A549 (cell line): ENCODE measurements around the gene DTD1. TPM values are rescaled to one million over a fixed set of nuclear protein-coding genes. Genes with fewer than 3 reads are reported as not detected.

ENCODE experiments used
- ATAC-seq, 2 experiments: fragments of 200-7000 bp in 1 of 2; fragments of >200 bp in 1 of 2; cut with Nextera tagmentation in 1 of 2; cut with Tn5 transposase in 1 of 2; 3 replicates each; pipeline versions ENCODE4 v1.8.0 to v1.9.1; 2018 to 2020; ENCODE audit warnings: mild to moderate bottlenecking in 1 of 2, moderate library complexity in 1 of 2
- CTCF ChIA-PET: fragments of 300-600 bp; sonication (Branson Sonifier 250); formaldehyde crosslinking; extraction: SDS; loops from one replicate; lab custom pipeline; 2021; ENCODE audit warnings: antibody characterized with exemption, inconsistent platforms; lab: Yijun Ruan, JAX
- POLR2A ChIA-PET: fragments of 350-600 bp; formaldehyde crosslinking; extraction: SDS; loops from one replicate; lab custom pipeline; 2021; ENCODE audit warnings: antibody characterized with exemption, inconsistent platforms; lab: Yijun Ruan, JAX
- DNase-seq, 2 experiments: peaks; one replicate each; pipeline versions ENCODE4 v3.0.0 to v3.0.0-alpha.2; 2011 to 2016; ENCODE audit warnings: low read depth in 1 of 2, low spot score in 1 of 2
- FAIRE-seq: peaks from 2 replicates; lab custom pipeline; 2011; peaks lifted over from hg19 to GRCh38; lab: Jason Lieb, UNC
- H3K27ac ChIP-seq, 2 experiments: fragments of >200 bp; sonication (Bioruptor Twin); formaldehyde crosslinking; 3 replicates each; pipeline ENCODE4 v1.5.1; 2016 to 2017
- H3K4me1 ChIP-seq: fragments of >200 bp; sonication (Bioruptor Twin); formaldehyde crosslinking; 3 replicates; pipeline ENCODE4 v1.6.1; 2016
- H3K4me2 ChIP-seq: fragments of >200 bp; sonication (Bioruptor Twin); formaldehyde crosslinking; 3 replicates; pipeline ENCODE4 v1.6.1; 2016
- H3K4me3 ChIP-seq: fragments of >200 bp; sonication (Bioruptor Twin); formaldehyde crosslinking; 3 replicates; pipeline ENCODE4 v1.5.1; 2016
- H3K9me3 ChIP-seq: fragments of >200 bp; sonication (Bioruptor Twin); formaldehyde crosslinking; 3 replicates; pipeline ENCODE4 v1.6.1; 2016
- CBX8 ChIP-seq: fragments of 200-600 bp; sonication (generic); IDR thresholded peaks from 2 replicates; pipeline ENCODE4 v1.6.1; 2016
- CHD4 ChIP-seq: fragments of 200-600 bp; sonication (generic); IDR thresholded peaks from 2 replicates; pipeline ENCODE4 v1.6.1; 2016; ENCODE audit warnings: antibody characterized with exemption, mild to moderate bottlenecking, borderline replicate concordance
- FOSB ChIP-seq: fragments of 250-450 bp; sonication (Bioruptor Pico); IDR thresholded peaks from 2 replicates; pipeline ENCODE4 v1.5.0; 2020; ENCODE audit warnings: mild to moderate bottlenecking, moderate library complexity
- FOSL2 ChIP-seq, 2 experiments: fragments of 450-650 bp in 1 of 2; fragments of >200 bp in 1 of 2; sonication (Bioruptor Twin) in 1 of 2; formaldehyde crosslinking; IDR thresholded peaks; 2 replicates each; pipeline versions ENCODE4 v1.5.0 to v1.6.1; 2016 to 2020; ENCODE audit warnings: mild to moderate bottlenecking in 1 of 2, moderate library complexity in 1 of 2
- HDAC2 ChIP-seq: fragments of 200-600 bp; sonication (generic); IDR thresholded peaks from 2 replicates; pipeline ENCODE4 v1.6.1; 2016
- HEYL ChIP-seq: fragments of 250-450 bp; sonication (Bioruptor Pico); IDR thresholded peaks from 2 replicates; pipeline ENCODE4 v1.8.0; 2021; ENCODE audit warnings: mild to moderate bottlenecking, moderate library complexity
- HOXA7 ChIP-seq: fragments of 250-450 bp; sonication (Bioruptor Pico); IDR thresholded peaks from 2 replicates; pipeline ENCODE4 v1.5.0; 2020; ENCODE audit warnings: mild to moderate bottlenecking, moderate library complexity
- HOXB13 ChIP-seq: fragments of 250-450 bp; sonication (Bioruptor Pico); IDR thresholded peaks from 2 replicates; pipeline ENCODE4 v1.5.0; 2020; ENCODE audit warnings: low read depth, mild to moderate bottlenecking, moderate library complexity
- HOXB5 ChIP-seq: fragments of 250-450 bp; sonication (Bioruptor Pico); IDR thresholded peaks from 2 replicates; pipeline ENCODE4 v1.5.0; 2020; ENCODE audit warnings: mild to moderate bottlenecking, moderate library complexity
- KDM1A ChIP-seq: fragments of 200-600 bp; sonication (generic); IDR thresholded peaks from 2 replicates; pipeline ENCODE4 v1.6.1; 2016; ENCODE audit warnings: low read depth, mild to moderate bottlenecking
- NFE2L2 ChIP-seq: fragments of 150-350 bp; conservative IDR thresholded peaks from 2 replicates; pipeline ENCODE4 v1.6.1; 2014; ENCODE audit warnings: low read length
- POLR2A ChIP-seq: IDR thresholded peaks from 2 replicates; pipeline ENCODE4 v1.6.1; 2012; ENCODE audit warnings: mild to moderate bottlenecking, low read length
- RAD21 ChIP-seq, 2 experiments: fragments of >200 bp in 1 of 2; sonication (Bioruptor Twin) in 1 of 2; formaldehyde crosslinking in 1 of 2; IDR thresholded peaks in 1 of 2; conservative IDR thresholded peaks in 1 of 2; 2 replicates in 1 of 2; 3 replicates in 1 of 2; pipeline ENCODE4 v1.6.1; 2012 to 2018; ENCODE audit warnings: inconsistent platforms in 1 of 2
- RARB ChIP-seq: fragments of 250-450 bp; sonication (Bioruptor Pico); IDR thresholded peaks from 2 replicates; pipeline ENCODE4 v1.8.0; 2021; ENCODE audit warnings: mild to moderate bottlenecking, moderate library complexity
- RFX5 ChIP-seq: fragments of 450-650 bp; IDR thresholded peaks from 2 replicates; pipeline ENCODE4 v1.7.1; 2014; ENCODE audit warnings: antibody characterized with exemption, mild to moderate bottlenecking, moderate library complexity
- RNF2 ChIP-seq: fragments of 200-600 bp; sonication (generic); IDR thresholded peaks from 2 replicates; pipeline ENCODE4 v1.6.1; 2016; ENCODE audit warnings: low read depth, mild to moderate bottlenecking, antibody characterized with exemption, moderate library complexity, borderline replicate concordance
- SMC3 ChIP-seq: fragments of >200 bp; sonication (Bioruptor Twin); formaldehyde crosslinking; IDR thresholded peaks from 3 replicates; pipeline ENCODE4 v1.6.1; 2018; ENCODE audit warnings: inconsistent platforms
- TFCP2L1 ChIP-seq: fragments of 250-450 bp; sonication (Bioruptor Pico); IDR thresholded peaks from 2 replicates; pipeline ENCODE4 v1.5.0; 2021; ENCODE audit warnings: mild to moderate bottlenecking
- ZC3H11A ChIP-seq: fragments of 450-650 bp; IDR thresholded peaks from 2 replicates; pipeline ENCODE4 v1.6.1; 2014; ENCODE audit warnings: antibody characterized with exemption, mild to moderate bottlenecking
- WGBS: methylation state at CpG from one replicate; pipeline ENCODE4 v1.1.6; 2017; ENCODE audit errors: missing lambda C conversion rate; 5-methylcytosine and 5-hydroxymethylcytosine counted together
- polyA plus RNA-seq, 4 experiments: library from polyadenylated mRNA; depleted of rRNA in 3 of 4; stranded (reverse); fragments of >200 nt; fragmentation: RNase III in 1 of 4; extraction: RNeasy Plus Mini Kit Qiagen cat#74134 plus additional on column Dnase treatment in 1 of 4; gene quantifications; 2 replicates in 3 of 4; 3 replicates in 1 of 4; pipeline ENCODE4 v1.2.3, GENCODE V29; 2011 to 2017
- TF ChIP-seq, protein P1 (sequence below): fragments of >200 bp; sonication (Bioruptor Twin); formaldehyde crosslinking; IDR thresholded peaks from 3 replicates; pipeline ENCODE4 v1.5.1; 2016
- TF ChIP-seq, protein P2 (sequence below): fragments of 200-600 bp; sonication (generic); IDR thresholded peaks from 2 replicates; pipeline ENCODE4 v1.6.1; 2016; ENCODE audit warnings: antibody characterized with exemption, mild to moderate bottlenecking, moderate library complexity
- TF ChIP-seq, protein P3 (sequence below): IDR thresholded peaks from 2 replicates; pipeline ENCODE4 v1.6.1; 2012; ENCODE audit warnings: low read depth, borderline replicate concordance
- TF ChIP-seq, protein P4 (sequence below): IDR thresholded peaks from 2 replicates; pipeline ENCODE4 v1.6.1; 2012

The DTD1 gene
- polyA plus RNA-seq, 2 of the 4 experiments (the other 2 are of a cell fraction), result 72.8 to 99.3 TPM

DNA sequence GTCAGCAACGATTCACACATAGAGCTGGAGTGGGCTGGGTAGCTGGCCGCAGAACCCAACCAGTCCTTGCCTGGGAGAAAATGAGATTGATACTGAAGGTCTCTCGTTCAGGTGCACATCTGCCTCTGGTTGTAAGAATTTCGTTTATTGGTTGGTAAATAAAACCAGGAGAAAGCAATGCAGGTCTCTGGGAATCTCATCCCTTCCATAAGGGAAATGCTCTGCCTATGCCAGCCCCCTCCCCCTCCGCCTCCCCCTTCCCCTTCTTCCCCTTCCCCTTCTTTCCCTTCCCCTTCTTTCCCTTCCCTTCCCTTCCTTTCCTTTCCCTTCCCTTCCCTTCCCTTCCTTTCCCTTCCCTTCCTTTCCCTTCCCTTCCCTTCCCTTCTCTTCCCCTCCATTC is 107.3 kb downstream of the DTD1 start:
- 60% methylated on average over 4 of the region's 5 CpGs for WGBS
- no peak for DNase-seq
- FAIRE-seq, result no peak
- Histone ChIP-seq H3K9me3 (no peaks in the 10 kb centered on the region), H3K4me2 (no peak overlapping the region), H3K4me3 (no peak overlapping the region), H3K27ac (no peak overlapping the region), H3K4me1 (peaks cover 15% of the 10 kb centered on the region)
- ChIA-PET CTCF (no interaction called here), POLR2A (no interaction called here)
- TF ChIP-seq, protein P1, sequence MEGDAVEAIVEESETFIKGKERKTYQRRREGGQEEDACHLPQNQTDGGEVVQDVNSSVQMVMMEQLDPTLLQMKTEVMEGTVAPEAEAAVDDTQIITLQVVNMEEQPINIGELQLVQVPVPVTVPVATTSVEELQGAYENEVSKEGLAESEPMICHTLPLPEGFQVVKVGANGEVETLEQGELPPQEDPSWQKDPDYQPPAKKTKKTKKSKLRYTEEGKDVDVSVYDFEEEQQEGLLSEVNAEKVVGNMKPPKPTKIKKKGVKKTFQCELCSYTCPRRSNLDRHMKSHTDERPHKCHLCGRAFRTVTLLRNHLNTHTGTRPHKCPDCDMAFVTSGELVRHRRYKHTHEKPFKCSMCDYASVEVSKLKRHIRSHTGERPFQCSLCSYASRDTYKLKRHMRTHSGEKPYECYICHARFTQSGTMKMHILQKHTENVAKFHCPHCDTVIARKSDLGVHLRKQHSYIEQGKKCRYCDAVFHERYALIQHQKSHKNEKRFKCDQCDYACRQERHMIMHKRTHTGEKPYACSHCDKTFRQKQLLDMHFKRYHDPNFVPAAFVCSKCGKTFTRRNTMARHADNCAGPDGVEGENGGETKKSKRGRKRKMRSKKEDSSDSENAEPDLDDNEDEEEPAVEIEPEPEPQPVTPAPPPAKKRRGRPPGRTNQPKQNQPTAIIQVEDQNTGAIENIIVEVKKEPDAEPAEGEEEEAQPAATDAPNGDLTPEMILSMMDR, result no peak
- TF ChIP-seq RFX5 (no peak), RAD21 (conservative IDR thresholded peaks at IDR 0.05 in 1 of 2, IDR thresholded peaks at IDR 0.05 in 1 of 2) (no peak), CBX8 (no peak), RARB (no peak), NFE2L2 (no peak), FOSB (CRISPR knock-in tag) (no peak), HEYL (CRISPR knock-in tag) (no peak), ZC3H11A (no peak), HOXB13 (CRISPR knock-in tag) (no peak), HOXA7 (no peak), KDM1A (no peak), SMC3 (no peak), POLR2A (no peak), RNF2 (no peak), FOSL2 (IDR thresholded peaks at IDR 0.05) (no peak), FOSL2 (CRISPR knock-in tag; IDR thresholded peaks at IDR 0.05) (no peak), HDAC2 (no peak), CHD4 (no peak)
- TF ChIP-seq, protein P2, sequence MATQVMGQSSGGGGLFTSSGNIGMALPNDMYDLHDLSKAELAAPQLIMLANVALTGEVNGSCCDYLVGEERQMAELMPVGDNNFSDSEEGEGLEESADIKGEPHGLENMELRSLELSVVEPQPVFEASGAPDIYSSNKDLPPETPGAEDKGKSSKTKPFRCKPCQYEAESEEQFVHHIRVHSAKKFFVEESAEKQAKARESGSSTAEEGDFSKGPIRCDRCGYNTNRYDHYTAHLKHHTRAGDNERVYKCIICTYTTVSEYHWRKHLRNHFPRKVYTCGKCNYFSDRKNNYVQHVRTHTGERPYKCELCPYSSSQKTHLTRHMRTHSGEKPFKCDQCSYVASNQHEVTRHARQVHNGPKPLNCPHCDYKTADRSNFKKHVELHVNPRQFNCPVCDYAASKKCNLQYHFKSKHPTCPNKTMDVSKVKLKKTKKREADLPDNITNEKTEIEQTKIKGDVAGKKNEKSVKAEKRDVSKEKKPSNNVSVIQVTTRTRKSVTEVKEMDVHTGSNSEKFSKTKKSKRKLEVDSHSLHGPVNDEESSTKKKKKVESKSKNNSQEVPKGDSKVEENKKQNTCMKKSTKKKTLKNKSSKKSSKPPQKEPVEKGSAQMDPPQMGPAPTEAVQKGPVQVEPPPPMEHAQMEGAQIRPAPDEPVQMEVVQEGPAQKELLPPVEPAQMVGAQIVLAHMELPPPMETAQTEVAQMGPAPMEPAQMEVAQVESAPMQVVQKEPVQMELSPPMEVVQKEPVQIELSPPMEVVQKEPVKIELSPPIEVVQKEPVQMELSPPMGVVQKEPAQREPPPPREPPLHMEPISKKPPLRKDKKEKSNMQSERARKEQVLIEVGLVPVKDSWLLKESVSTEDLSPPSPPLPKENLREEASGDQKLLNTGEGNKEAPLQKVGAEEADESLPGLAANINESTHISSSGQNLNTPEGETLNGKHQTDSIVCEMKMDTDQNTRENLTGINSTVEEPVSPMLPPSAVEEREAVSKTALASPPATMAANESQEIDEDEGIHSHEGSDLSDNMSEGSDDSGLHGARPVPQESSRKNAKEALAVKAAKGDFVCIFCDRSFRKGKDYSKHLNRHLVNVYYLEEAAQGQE, result no peak
- TF ChIP-seq, protein P3, sequence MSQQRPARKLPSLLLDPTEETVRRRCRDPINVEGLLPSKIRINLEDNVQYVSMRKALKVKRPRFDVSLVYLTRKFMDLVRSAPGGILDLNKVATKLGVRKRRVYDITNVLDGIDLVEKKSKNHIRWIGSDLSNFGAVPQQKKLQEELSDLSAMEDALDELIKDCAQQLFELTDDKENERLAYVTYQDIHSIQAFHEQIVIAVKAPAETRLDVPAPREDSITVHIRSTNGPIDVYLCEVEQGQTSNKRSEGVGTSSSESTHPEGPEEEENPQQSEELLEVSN, result no peak
- no peak for ATAC-seq

DNA sequence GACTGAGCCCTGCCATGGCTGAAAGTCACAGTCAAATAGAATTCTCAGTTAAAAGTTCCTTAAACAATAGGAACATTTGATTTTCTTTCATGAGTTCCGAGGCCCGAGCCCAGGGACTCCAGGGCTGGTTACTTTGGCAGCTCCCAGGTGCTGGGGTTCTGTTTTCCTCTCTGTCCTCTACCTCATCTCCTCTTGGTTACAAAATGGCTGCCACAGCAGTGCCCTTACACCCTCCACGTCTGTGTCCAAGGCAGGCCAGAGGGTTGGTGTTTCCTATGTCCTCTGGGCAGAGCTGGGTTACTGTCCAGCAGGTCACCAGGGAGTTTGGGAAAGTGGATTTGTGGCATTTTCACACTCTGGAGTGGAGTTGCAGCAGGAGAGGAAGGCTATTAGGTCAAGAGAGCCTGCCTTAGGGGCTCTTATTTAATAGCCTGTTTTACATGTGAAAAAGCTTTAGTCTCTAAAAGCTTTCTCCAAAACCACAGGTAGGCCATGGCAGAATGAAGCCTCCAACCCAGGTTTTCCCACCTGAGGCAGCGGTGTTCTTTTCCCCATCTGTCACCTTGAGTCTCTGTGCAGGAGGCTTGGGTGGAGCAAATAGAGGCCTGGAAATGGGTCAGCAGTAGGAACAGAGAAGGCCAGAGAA is 111.0 kb downstream of the DTD1 start:
- TF ChIP-seq HOXB5 (CRISPR knock-in tag), result no peak
- TF ChIP-seq RFX5, result no peak
- TF ChIP-seq, protein P4, sequence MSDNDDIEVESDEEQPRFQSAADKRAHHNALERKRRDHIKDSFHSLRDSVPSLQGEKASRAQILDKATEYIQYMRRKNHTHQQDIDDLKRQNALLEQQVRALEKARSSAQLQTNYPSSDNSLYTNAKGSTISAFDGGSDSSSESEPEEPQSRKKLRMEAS, result no peak
- no peak for TF ChIP-seq CHD4
- TF ChIP-seq TFCP2L1 (CRISPR knock-in tag), result no peak
- Histone ChIP-seq H3K9me3 (no peaks in the 10 kb centered on the region), H3K4me3 (no peak overlapping the region), H3K27ac (no peak overlapping the region), H3K4me2 (no peak overlapping the region), H3K4me1 (no peaks in the 10 kb centered on the region)
- DNase-seq, result no peak
- ChIA-PET POLR2A (no interaction called here), CTCF (interaction anchor here (1.5 kb wide), 2 partner anchors 19 to 67 kb away, joined by 4 to 6 read pairs; no protein-coding TSS in a partner anchor)
- 88% methylated on average over 4 of the region's 4 CpGs for WGBS
- ATAC-seq, result no peak
- FAIRE-seq, result no peak
